HG03520 (cell line): Measurements from ENCODE around the gene STK32B.

Source experiments
- ATAC-seq: cut with Tn5 transposase; IDR thresholded peaks from one replicate; pipeline ENCODE4 v1.9.1; 2021; ENCODE audit warnings: mild to moderate bottlenecking, moderate library complexity; ENCODE audit not compliant: unreplicated experiment

Gene STK32B

DNA sequence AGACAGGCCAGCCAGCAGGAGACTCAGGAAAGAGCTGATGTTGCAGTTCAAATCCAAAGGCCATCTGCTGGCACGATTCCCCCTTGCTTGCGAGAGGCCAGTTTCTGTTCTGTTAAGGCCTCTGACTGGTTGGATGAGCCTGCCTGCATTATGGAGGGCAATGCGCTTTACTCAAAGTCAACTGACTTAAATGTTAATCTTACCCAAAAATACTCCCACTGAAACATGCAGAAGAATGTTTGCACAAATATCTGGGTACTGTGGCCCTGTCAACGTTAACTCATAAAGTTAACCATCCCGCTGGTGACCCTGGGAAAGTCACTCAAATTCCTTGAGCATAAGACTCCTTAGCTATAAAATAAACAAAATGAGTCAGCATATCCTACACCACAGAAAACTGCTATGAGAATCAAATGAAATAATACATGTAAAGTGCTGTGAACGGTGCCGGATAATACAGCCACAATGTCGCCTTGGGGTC is 330.7 kb downstream of the STK32B start:
- no peak for ATAC-seq

DNA sequence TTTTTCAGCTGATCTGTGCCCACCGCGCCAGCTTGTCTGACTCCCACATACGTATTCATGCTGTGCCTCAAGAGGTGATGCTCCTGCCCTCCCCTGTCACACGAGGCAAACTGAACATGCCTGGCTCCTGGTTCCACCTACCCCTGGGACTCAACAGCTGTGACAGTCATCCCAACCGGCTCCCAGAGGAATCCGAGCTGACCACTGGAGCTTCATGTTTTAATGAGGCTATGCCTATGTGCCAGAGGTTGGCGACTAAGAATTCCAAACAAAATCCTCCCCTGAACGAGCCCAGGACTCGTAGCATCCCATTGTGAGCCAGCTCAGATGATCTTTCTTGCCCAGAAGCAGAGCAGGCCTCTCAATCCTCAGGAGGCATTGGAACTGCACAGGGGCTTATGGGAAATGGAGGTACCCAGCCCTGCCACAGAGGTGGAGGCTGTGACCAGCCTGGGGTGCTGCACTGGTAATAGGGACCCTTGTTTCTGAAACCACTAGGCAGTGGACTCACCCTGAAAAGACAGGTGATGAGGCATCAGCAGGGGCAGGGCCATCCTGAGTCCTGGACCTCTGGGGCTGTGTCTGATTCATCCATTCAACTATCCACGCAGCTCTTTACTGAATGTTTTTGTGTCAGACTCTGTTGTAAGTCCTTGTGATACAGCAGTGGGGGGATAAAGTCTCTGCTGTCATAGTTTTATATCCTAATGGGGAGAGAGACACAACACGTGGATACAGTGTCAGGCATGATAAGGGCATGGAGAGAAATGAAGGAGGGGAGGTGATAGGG is 332.1 kb downstream of the STK32B start:
- ATAC-seq = no peak

DNA sequence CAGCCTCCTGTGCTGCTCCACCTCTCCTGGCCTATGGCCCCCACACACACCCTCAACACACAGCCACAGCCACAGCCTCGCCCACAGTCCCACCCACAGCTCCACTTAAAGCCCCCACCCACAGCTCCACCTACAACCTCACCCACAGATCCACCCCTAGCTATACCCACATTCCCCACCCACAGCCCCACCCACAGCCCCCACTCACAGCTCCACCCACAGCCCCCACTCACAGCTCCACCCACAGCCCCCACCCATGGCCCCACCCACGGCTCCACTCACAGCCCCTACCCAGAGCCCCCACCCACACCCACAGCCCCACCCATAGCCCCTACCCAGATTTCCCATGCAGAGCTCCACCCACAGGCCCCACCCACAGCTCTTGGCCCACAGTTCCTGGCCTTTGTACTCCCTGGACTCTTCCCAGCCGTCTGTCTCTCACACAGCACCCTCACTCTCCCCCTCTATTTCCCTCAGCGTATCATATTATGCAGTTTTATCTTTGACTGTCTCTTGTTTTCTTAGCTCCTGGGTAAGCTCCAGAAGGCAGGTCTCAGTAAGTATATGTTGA is 334.5 kb downstream of the STK32B start:
- ATAC-seq = no peak

DNA sequence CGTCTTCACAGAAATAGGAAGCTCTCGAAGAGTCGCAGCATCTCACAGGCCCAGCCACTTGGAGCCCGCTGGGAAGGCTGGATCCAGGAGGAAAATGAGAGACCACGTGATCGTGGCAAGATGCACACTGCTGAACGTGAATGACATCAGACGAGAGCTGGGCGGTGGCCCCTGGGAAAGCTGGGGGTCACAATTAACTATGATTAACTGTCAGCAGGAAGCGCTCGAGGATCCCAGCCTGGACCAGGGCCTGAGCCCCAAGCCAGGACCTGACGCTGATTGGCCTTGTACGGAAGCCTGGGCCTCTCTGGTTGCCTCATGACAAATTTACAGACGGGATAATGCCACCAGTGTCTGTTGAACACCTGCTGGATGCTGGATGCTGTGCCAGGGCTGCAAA is 335.6 kb downstream of the STK32B start:
- no peak for ATAC-seq

DNA sequence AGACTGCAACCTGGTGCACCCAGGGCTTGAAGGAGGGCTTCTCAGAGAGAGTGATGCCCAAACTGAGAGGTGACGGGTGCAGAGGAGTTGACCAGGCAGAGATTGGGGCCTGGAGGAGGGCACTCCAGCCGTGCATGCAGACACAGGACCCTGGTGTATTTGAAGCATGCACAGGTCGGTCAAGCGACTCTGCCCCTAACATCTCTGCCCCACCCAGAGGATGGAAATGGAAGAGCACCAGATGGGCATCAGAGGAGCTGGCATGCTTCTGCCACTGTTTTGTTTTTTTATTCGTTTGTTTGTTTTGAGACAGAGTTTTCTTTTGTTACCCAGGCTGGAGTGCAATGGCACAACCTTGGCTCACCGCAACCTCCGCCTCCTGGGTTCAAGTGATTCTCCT is 336.2 kb downstream of the STK32B start:
- no peak for ATAC-seq

DNA sequence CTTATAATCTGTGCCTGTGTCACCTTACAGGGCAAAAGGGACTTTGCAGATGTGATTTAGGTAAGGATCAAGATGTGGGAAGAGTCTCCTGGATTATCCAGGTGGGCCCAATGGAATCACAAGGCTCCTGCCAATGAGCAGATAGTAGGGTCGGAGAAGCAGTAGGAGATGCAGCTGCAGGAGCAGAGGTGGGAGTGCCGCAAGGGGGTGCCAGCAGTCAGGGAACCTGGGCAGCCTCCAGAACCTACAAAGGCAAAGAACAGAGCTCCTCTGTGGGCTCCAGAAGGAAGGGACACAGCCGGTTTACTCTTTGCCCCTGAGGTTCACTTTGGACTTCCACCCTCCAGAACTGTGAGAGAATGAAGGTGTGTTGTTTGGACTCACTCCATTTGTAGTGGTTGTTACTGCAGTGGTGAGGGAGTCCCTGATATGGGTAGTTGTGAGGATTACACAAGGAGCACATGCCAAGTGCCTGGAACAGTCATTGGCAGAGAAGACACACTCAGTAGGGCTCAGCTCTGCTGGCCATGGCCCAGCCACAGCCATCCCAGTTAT is 338.6 kb downstream of the STK32B start:
- ATAC-seq = no peak

DNA sequence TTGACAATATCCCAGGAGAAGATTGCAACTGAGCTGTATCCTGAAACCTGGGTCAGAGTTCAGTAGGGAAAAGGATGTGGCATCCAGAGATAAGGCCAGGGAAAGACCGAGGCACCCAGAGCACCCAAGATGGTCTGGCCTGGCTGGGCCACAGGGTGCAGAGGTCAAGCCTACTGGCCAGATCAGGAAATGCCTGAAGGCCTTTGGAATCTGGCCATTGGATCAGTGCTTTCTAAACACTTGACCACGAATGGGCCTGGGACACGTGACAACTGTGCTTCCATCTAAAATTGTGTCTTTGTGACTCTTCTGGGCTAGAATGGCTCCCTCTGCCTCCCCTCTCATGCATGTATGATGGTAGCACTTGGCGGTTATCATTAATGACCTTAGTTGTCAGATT is 340.2 kb downstream of the STK32B start:
- no peak for ATAC-seq

DNA sequence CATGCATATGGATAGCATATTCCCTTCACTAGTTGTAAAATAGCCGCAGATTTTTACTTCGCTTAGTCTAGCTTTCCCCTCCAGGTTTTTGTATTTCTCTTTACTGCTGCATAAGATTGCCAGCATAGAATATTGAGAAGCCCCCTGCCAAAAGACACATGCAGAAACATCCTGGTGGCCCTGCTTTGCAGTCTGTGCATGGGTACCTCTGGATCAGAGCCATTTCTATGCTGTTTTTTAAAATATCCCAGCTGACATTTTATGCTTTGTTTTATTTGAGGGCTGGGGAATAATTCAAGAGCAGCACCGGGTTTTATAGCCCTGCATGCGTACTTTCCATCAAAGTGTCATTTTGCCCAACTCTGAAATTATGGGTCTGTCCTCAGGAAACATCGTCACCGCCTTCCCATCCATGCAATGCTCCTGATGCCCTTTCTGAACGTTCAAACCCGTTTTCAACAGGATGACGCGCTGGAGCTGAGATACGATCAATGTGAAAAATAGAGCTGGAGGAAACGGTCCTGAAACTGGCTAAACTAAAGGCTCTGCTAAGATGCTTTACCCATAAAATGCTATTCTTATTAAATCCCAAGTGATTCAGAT is 342.7 kb downstream of the STK32B start:
- no peak for ATAC-seq

DNA sequence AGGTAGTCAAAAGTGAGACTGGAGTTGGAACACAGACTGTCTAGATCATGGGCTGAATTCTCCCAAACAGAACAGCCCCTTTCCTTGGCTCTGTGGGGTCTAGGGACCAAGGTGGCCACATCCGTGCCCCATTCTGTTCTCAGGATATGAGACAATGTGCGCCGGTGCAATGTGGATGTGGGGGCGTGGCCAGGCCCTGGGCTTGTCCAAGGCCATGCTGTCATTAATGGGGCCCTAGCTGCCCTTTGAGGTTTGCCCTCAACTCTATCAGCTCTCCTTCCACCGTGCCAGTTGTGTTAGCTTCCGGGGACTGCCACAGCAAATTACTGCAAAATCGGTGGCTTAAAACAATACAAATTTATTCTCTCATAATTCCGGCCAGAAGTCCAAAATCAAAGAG is 344.5 kb downstream of the STK32B start:
- no peak for ATAC-seq

DNA sequence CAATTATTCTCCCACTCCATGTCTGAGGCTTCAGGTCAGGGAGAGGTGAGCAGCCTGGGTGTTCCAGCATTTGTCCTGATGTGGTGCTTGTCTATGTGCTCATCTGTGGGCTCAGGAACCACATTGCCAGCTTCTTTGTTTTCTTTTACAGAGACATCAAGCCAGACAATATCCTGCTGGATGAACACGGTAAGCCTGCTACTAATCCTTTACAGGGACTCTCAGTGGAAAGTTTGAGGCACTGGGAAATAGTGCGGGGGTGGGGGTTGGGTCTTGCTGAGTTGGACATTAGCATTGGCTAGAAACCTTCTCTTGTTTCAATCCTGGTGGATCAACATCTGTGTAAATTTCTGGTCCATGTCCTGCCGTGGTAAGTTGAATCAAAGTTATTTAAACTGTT is 346.8 kb downstream of the STK32B start:
- no peak for ATAC-seq

DNA sequence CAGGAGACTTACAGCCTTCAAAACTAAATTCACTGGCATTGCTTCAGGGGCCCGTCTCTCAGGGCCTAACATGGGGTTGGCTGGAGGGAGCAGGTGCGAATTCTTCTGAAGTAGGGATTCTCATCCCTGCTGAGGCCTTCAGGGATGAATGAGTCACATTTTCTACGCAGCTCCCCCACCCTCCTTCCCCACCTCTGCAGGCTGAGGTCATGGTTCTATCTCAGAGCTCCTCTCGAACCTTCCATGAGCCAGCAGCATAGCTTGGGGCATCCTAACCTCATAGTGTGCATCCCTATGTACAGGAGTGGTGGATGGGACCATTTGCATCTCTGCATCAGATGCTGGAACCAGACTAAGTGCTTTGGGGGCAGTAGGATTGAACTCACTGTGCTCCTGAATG is 347.8 kb downstream of the STK32B start:
- ATAC-seq = no peak

DNA sequence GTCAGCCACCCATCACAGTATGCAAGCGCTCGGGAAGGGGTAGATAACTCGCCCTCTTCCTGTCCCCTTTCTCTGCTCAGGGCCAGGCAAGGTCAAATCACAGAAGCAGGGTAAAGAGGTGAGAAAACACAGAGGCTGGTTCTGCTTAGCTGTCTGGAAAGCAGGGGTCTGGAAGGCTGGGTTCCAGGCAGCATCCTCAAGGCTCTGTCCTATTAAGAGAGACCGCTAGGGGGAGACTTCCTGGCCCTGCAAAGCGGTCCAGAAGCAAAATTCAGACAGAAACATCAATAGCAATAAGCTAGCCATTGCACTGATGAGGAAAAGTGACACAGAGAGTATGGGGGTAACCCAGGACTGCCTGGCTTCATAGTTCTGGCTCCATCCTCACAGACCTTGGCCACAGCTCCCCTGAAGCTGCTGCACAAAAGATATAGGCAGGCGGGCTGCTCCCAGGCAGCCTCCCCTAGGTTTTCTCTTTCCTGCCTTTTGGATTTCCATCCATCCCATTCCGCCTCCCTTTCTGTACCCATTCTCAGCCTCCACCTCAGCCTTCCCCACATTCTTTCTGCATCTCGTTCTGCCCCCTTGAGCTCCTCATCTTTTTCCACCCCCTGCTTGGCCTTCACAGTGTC is 348.6 kb downstream of the STK32B start:
- no peak for ATAC-seq

DNA sequence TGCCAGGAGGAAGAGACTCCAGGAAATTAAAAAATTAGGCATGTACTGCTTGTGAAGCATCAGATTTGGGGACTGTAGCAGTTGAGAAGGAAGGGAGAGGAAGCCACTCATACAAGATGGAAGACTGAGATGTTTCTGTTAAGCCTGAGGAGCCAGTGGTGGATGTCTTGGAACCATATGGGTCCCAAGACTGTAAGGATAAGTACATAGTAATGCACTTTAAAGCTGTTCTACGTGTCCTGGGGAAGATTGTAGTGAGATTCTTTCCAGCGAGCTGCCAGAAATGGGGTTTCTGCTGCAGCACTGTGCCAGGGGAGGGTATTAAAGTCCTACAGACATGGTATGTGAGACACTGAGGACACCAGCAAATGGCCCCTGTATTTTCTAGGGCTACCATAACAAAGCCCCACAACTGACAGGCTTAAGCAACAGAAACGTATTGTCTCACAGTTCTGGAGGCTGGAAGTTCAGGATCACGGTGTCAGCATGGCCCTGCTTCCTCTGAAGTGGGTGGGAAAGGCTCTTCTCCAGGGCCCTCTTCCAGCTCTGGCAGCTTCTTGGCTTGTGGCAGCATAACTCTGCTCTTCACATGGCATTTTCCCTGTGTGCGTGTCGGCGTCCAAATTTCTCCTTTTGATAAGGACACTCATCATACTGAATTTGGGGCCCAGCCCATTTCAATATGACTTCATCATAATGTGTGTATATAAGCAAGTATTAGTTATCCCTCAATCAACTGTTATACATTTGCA is 352.6 kb downstream of the STK32B start:
- no peak for ATAC-seq

DNA sequence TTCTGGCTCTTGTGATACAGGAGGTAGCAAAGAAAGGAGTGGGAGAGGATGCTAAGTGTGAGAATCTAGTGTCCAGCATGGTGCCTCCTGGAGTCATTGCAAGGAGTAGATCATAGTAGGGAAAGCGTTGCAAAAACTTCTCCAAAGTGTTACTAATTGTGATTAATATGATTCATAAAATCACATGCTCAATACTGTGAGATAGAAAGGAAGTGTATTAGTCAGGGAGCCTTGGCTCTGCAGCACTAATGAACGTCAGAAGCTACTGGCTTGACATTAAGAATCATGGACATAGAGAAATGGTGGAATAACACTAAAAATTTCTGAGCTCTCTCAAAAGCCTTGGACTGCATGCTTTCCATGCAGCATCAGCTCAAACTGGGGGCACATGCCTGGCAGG is 358.0 kb downstream of the STK32B start:
- no peak for ATAC-seq

DNA sequence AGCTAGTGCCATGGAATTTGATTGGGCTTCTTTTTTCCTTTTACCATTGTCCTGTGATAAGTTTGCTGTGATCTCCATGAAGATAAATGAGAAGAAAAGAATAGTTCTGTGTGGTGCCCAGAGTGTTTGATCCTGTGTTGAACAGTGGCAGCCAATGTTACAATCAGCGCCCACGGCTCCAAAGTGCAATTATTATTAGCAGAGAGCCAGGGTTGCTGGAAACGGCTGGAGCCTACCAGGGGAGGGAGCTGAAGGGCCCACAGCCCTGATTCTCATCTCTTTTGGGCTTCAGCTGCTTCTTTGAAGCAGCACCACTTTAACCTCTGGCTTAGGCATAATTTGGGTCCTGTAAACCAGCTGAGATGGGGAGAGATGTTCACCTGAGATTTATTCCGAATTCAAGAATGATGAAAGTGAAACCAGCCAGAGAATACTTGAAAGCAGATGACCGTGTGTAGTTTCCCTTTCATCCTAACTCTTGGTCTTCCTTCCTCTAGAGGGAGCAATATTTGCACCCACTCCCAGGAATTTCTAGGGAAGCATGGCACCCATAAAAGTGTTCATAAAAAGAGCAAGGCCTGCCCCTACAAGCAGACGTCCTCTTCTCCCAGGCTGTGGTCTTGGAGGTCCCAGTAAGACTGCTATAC is 358.8 kb downstream of the STK32B start:
- no peak for ATAC-seq

DNA sequence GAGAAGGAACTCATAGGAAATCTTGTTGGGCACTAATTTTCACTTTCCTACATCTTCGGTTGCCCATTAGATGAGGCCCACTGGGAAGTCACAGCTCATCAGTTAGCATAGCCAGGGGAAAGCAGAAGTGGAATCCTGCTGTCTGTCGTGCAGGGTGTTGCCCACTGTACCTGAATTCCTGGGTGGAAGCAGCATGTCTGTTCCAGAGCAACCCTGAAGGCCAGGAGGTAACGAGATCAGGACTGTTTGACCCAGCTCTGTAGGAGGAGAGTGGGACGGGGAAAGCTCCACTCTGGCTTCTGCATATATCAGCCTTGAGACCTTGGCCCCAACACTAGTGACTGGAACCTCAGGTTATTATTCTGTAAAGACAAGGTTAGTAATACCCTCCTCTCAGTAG is 361.0 kb downstream of the STK32B start:
- no peak for ATAC-seq

DNA sequence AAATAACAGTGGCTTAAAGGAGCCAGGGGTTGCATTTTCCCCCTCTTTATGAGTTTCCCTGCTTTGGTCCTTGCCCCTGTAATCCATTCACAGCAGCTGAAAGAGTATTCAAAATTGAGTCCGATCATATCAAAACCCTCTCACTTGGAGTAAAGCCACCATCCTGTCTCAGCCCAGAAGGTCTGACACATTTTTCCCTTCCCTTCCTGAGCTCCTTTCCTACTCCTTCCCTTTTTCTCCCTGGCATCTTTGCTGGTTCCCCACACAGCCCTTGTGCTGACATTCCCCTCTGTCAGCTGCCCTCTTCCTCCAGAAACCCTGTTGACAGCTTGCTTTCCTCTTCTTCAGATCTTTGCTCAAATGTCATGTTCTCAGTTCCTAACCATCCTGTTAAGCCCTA is 361.5 kb downstream of the STK32B start:
- ATAC-seq = no peak

DNA sequence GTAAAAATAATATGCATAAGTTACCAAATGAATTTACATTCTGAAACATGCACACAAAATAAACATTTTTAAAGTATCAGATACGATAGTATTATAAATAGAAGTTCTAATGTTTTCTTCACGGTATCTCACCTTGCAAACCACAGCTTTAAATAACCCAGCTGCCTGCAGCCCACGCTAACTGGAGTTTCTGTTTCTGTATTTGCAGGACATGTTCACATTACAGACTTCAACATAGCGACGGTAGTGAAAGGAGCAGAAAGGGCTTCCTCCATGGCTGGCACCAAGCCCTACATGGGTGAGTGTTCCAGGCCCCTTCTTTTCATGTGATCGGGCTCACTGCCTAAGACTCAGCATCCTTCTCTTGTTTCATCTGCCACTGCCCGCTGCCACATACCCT is 365.4 kb downstream of the STK32B start:
- ATAC-seq = no peak

DNA sequence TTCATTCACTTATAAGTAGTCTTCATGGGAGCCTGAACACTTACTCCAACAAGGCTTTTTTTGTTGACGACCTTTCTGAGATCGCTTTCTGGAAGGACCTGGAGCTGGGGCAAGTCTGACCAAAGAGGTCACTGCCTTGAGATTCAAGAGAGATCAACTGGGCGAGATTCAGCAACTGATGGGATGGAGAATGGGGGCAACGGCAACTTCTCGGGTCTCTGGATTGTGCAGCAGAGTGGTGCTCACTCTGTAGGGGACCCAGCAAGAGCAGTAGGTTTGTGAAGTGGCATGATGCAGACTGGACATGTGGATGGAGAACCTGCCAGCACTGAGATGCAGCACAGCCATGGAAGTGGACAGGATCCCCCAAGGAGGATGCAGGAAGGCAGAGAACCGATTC is 369.0 kb downstream of the STK32B start:
- no peak for ATAC-seq

DNA sequence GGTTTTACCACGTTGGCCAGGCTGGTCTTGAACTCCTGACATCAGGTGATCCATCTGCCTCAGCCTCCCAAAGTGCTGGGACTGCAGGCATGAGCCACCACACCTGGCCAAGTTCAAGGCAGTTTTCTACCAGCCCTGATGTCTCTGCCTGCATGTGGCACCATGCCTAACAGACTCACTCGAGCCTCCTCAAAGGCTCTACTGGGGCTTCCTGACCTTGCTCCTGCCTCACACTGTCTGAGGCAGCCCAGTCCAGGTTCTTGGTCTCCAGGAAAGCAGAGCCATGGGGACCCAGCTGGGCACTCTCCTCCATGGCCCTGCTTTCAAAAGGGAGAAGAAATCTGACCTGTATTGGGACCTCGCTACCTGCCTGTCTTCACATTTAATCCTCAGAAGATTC is 370.1 kb downstream of the STK32B start:
- ATAC-seq = no peak
